ENCODE measurements around the gene GADD45A.

GADD45A gene

DNA sequence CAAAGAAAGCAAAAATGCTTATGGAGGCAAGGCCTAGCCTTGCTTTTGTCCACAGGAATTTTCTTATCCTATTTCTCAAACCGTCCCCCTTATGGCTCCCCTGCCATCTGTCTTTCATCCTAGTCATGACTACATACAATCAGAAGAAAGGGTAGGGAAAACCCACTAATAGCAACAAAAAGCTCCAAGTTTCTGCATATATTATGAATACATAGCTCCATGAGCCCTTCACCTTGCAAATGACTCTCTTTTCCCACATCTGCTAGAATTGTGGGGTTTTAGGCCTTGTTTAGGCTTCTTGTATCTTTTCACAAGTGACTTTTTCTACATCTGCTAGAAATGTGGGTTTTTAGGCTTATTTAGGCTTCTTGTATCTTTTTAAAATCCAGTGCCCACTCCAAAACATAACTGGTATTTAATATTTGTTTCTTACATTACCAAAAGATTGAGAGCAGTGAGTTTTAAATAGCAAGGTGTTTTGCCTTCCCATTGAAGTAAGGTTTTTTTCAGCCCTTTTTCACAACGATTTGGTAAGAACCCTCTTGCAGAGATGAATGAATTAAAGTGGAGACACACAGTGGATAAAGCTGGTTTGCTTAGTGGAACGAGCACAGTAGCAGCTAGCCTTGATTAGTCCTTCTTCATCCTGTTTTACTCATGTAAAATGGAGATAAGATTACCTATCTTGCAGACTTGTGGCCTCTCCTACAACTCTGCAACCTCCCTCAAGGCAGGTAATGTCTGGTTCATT is 4.4 kb downstream of the GADD45A start:
- no peak for DNase-seq (ENCODE audit: low read depth in 2 of 2)

DNA sequence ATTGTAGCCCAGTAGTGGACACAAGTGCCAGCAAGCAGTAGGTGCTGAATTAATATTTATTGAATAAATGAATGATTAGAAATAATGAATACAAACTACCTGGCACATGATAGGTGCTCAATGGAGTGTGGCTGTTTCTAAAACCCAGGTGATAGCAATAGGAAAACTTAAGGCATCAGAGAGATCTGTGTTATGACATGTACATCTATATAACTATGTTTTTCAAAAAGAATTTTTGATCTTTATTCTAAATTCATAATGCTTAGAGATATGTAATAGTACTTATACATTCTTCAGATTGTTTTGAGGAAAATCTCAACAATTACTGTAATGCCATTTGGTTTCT is 5.0 kb downstream of the GADD45A start:
- no peak for DNase-seq (ENCODE audit: low read depth in 2 of 2)

GRCh38 chr1:67690411-67690810 is 5.4 kb downstream of the GADD45A start:
- no peak for DNase-seq (ENCODE audit: low read depth in 2 of 2)

- no peak for DNase-seq (ENCODE audit: low read depth in 2 of 2)
Observed at GRCh38 chr1:67691712-67692111, 6.7 kb downstream of the GADD45A start.

DNA sequence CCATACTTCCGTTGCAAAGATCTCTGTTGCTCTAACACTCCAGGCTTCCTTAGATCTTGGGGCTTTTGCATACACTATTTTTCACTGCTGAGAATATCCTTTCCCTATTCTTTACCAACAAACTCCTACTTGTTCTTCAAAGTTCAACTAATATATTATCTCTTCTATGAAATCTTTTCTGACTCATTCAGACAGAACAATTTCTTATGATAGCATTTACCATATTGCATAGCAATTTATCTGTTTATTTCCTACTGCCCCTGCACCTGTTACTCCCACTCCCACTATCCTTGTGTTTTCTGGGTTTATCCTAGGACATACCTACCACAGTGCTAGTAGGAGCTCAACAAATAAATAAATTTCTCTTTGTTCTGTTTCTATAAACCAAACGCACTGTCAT is 11.0 kb downstream of the GADD45A start:
- no peak for DNase-seq (ENCODE audit: low read depth in 2 of 2)

DNA sequence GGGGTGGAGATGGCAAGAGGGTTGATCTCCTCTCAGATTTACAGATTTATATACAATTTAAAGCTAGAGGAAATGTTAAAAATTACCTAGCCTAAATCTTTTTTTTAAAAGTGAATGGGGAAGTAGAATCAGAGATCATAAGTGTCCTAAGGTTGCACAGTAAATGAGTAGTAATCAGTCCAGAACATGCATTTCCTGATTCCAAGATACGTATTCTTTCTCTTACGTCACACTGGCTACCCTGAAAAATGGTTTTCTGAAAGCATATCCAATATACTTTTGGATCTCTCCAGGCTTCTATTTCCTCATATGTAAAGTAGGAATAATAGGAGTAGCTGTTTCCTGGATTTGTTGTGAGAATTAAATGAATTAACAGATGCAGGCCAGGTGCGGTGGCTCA is 11.7 kb downstream of the GADD45A start:
- DNase-seq (ENCODE audit: low read depth in 2 of 2) = no peak

GRCh38 chr1:67700220-67700619 is 15.2 kb downstream of the GADD45A start:
- no peak for DNase-seq (ENCODE audit: low read depth in 2 of 2)

GRCh38 chr1:67700692-67701410 is 15.8 kb downstream of the GADD45A start:
- DNase-seq (ENCODE audit: low read depth in 2 of 2) = no peak

GRCh38 chr1:67701876-67702275 is 16.9 kb downstream of the GADD45A start:
- DNase-seq (ENCODE audit: low read depth in 2 of 2) = no peak

DNA sequence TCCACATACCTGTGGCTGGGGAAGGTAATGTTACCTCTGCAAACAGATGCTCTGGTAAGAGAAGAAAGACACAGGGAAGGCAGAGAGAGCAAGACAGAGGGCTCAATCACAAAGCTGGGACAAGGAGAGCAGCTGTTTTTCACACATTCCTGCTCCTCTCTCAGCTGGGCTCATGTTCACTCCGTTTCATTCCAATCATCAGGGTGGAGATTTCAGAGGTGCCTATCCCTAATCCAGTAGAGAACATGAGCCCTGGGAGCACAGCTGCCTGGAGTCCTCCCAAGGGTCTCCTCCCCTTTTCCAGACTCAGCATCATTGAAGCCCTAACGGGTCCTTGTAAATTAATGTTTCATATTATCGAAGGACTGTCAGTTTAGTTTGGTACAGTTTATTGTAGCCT is 19.4 kb downstream of the GADD45A start:
- DNase-seq (ENCODE audit: low read depth in 2 of 2) = no peak

GRCh38 chr1:67705735-67706453 is 20.9 kb downstream of the GADD45A start:
- DNase-seq (ENCODE audit: low read depth in 2 of 2) = no peak

DNA sequence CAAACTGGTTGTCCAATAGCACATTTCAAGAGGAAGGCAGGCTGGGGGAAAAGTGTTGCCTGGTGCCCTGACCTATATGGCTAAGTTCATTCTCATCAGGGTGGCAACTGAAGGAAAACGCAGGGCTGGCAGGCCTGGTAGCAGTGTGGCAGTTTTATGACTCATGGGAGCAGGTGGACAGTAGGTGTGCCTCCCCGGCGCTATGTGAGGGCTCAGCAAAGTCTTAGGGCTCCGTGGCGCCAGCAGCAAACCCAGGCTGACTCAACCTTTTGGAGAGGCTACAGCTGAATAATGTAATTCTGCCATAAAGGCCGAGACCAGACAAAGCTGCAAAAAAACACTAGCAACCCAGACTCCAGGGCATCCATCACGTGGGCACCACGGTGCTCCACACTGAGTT is 23.6 kb downstream of the GADD45A start:
- DNase-seq (ENCODE audit: low read depth in 2 of 2) = no peak

GRCh38 chr1:67710417-67710816 is 25.4 kb downstream of the GADD45A start:
- DNase-seq (ENCODE audit: low read depth in 2 of 2) = no peak

- no peak for DNase-seq (ENCODE audit: low read depth in 2 of 2)
Observed at GRCh38 chr1:67711158-67711854, 26.3 kb downstream of the GADD45A start.

- DNase-seq (ENCODE audit: low read depth in 2 of 2) = no peak
Observed at GRCh38 chr1:67711855-67712212, 26.8 kb downstream of the GADD45A start.

DNA sequence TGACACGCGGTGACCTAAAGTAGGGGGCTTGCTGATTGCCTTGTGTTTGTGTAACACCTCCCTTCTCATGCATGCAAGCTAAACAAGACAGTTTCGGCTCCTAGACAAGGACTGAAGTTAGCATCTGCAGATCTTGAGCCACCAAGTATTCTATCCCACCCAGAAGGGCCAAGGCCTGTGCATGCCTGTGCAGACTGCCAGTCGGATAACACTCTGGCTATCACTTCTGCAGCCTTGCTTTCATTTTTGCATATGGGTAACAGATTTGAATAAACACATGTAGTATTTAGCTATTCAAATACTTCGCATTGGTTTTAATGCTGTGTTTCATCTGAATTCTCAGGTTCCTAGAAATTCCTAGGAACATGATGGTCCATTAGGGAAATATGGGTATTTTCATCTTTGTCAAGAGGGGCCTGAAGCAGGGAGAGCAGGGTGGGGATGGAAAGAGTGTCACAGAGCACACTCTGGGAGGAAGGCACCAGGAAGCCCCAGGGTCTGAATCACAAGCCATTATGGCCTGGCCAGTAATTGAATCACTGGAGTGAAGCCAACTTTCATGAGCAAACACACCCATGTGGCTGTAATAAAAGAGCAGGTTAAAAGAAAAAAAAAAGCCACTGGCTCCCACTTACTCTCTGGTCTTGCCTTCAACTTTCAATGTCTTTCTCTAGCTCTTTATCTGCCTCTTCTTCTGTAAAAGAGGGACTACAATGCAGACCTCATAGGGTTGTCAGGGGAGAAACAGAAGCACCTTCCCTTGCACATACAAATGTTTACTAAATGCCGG is 28.3 kb downstream of the GADD45A start:
- DNase-seq (ENCODE audit: low read depth in 2 of 2) = no peak

GRCh38 chr1:67715819-67716218 is 30.8 kb downstream of the GADD45A start:
- DNase-seq (ENCODE audit: low read depth in 2 of 2) = no peak

- no peak for DNase-seq (ENCODE audit: low read depth in 2 of 2)
Observed at GRCh38 chr1:67716800-67717199, 31.8 kb downstream of the GADD45A start.

DNA sequence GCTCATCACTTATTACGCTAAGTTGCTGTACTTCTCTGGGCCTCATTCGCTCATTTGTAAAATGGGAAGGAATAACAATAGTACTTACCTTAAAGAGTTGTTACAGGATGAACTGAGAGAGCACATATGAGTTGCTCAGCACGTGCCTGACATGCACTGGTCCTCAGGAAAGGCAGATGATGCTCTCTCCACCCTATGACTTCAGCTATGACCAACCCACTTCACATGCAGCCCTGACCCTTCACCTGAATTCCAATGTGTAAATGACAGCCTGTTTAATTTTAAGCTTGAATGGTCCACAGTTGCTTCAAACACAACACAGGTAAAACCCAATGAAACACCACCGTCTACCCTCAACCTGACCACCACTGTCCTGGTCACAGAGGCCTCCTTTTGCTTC is 32.9 kb downstream of the GADD45A start:
- no peak for DNase-seq (ENCODE audit: low read depth in 2 of 2)

DNA sequence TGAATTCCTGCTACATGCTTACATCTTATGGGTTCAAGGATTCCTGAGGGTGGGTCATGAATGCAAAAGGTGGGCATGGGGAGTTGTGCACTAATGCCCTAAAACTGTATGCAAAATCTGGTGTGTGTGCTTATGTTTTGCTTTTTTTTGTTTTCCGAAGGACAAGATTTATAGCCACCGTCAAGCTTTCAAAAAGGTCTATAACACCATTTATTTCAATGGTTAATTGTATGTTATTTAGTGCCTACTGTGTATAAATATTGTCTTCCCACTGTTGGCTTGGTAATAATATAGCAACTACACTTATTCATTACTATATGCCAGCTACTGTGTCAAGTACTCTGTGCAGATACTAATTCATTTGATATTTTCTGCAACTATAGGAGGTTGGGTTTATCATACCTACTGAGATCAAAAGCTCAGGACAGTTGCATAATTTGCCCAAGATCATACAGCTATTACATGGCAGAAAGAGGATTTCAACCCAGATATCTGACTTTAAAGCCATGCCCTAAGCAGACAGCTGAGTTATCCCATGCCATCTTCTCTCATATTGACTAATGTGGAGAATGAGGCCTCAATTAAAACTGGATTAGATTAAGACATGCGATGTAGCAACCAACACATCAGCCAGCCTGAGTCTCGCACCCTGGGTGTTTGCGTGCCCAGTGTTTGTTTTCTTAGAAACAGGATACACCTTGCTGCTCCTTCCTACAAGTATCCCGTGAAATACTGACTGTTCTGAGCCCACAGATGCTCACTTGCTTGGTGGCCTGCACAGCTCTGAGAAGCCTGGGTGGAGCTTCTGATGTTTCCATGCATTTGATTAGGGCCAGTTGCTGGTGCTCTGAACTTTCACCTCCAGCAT is 34.6 kb downstream of the GADD45A start:
- DNase-seq (ENCODE audit: low read depth in 2 of 2) = no peak

DNA sequence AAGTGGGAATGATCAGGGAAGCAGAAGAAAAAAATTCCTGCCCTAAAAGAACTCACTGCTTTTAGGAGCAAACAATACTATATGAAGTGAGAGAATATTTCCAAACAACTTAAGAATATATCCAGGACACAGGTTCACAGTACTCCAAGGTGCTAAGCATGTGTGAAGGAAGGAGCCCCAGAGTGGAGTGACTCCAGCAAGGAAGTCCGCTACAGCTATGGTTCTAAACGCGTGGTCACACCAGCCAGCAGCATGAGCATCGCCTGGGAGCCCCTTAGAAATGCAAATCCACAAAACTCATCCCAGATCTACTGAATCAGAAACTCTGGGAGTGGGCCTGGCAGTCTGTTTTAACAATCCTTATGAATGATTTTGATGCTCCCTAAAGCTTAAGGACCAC is 36.1 kb downstream of the GADD45A start:
- DNase-seq (ENCODE audit: low read depth in 2 of 2) = no peak
